Upper lobe of left lung (tissue), 6 donors: ENCODE measurements around the gene ISY1. TPM values are rescaled to one million over a fixed set of nuclear protein-coding genes. Genes with fewer than 3 reads are reported as not detected.

ENCODE experiments used
- ATAC-seq, 2 donors: fragments of 200-7000 bp; cut with Tn5 transposase; one replicate each; pipeline ENCODE4 v1.9.1; 2022; ENCODE audit warnings: mild to moderate bottlenecking in 2 of 2, moderate library complexity in 2 of 2; ENCODE audit not compliant: low FRiP score in 2 of 2
- DNase-seq, 2 donors: peaks; one replicate each; pipeline ENCODE4 v3.0.0-alpha.2; 2019 to 2020
- H3K27ac ChIP-seq, 4 donors: fragments of 200-600 bp; sonication (generic); one replicate each; pipeline ENCODE4 v1.5.1; 2016 to 2019
- H3K27me3 ChIP-seq, 4 donors: fragments of 200-600 bp; sonication (generic); one replicate each; pipeline ENCODE4 v1.5.1; 2017 to 2019
- H3K36me3 ChIP-seq, 4 donors: fragments of 200-600 bp; sonication (generic); one replicate each; pipeline ENCODE4 v1.5.1; 2016 to 2019
- H3K4me1 ChIP-seq, 4 donors: fragments of 200-600 bp; sonication (generic); one replicate each; pipeline ENCODE4 v1.5.1; 2018 to 2019
- H3K4me3 ChIP-seq, 4 donors: fragments of 200-600 bp; sonication (generic); one replicate each; pipeline ENCODE4 v1.5.1; 2017 to 2019; ENCODE audit warnings: mild to moderate bottlenecking in 2 of 4, moderate library complexity in 1 of 4
- H3K9me3 ChIP-seq, 4 donors: fragments of 200-600 bp; sonication (generic); one replicate each; pipeline ENCODE4 v1.5.1; 2018 to 2019
- EP300 ChIP-seq, 4 donors: sonication (generic); formaldehyde crosslinking; IDR thresholded peaks; one replicate each; pipeline ENCODE4 v1.5.1; 2017; ENCODE audit warnings: antibody characterized with exemption in 4 of 4, control low read depth in 2 of 4
- POLR2A ChIP-seq, 4 donors: fragments of 450-650 bp; IDR thresholded peaks; one replicate each; pipeline ENCODE4 v1.5.1; 2016 to 2017; ENCODE audit warnings: antibody characterized with exemption in 4 of 4, mild to moderate bottlenecking in 2 of 4
- POLR2AphosphoS5 ChIP-seq, 2 donors: sonication (generic); formaldehyde crosslinking; IDR thresholded peaks; one replicate each; pipeline ENCODE4 v1.5.1; 2017; ENCODE audit warnings: antibody characterized with exemption in 2 of 2
- WGBS, 2 donors: methylation state at CpG; one replicate each; pipeline ENCODE4 v1.1.5; 2017 to 2018; 5-methylcytosine and 5-hydroxymethylcytosine counted together
- total RNA-seq, 6 donors: library from RNA; depleted of rRNA in 4 of 6; stranded (reverse); fragments of >200 nt in 4 of 6; gene quantifications; one replicate each; pipeline versions ENCODE4 v1.1.0 to v1.2.1, GENCODE V29; 2016 to 2021
- TF ChIP-seq, protein P1 (sequence below), 6 experiments: fragments of 450-650 bp in 4 of 6; fragments of 200-600 bp in 2 of 6; sonication (generic) in 2 of 6; IDR thresholded peaks; one replicate each; pipeline ENCODE4 v1.5.1; 2016 to 2019; ENCODE audit warnings: antibody characterized with exemption in 6 of 6
- donor health status: DM: no; HTN: no; CAD: no; lungs with moderate emphysema.
- donor health status: DM: no; HTN: yes; CAD: no; lungs with severe emphysema.

Gene ISY1
- total RNA-seq, 6 donors from 2014 or later: 14.2 to 34.8 (median 19.6) TPM

DNA sequence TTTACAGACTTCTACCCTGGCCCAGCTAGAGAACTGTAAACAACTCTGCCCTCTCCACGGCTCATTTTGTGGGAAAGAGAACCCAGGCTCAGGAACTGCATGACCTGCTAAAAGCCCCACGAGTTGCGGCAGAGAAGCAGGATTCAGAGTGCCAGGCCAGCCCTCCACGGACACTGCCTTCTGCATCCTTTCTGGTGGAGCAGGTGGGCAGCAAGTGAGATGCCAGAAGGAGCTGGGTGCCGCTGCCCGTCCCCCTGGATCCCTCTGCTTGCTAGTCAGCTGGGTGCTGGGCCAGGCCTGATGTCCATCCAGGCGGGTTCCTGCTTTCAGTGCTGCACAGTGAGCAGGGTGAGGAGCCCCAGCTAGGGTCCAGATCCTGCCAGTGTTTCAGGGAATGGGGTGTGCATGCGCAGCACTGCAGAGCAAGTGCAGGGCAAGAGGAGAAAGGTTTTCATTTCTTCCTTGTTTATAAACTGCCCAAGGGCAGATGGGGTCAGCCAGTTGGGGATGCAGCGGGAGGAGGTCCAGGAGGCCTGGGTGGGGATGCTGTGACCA is 34.1 kb downstream of the ISY1 start:
- Histone ChIP-seq H3K36me3 (peaks cover 22 to 49% (median 40%) of the 10 kb centered on the region in 4 donors), H3K4me3 (no peak overlapping the region), H3K4me1 (peaks cover 0 to 16% (median 3%) of the 10 kb centered on the region in 4 donors), H3K27me3 (no peaks in the 10 kb centered on the region), H3K27ac (no peak overlapping the region), H3K9me3 (no peaks in the 10 kb centered on the region)
- DNase-seq: peak in 1 of 2 donors; percentile 29
- ATAC-seq: no peak
- TF ChIP-seq, protein P1, sequence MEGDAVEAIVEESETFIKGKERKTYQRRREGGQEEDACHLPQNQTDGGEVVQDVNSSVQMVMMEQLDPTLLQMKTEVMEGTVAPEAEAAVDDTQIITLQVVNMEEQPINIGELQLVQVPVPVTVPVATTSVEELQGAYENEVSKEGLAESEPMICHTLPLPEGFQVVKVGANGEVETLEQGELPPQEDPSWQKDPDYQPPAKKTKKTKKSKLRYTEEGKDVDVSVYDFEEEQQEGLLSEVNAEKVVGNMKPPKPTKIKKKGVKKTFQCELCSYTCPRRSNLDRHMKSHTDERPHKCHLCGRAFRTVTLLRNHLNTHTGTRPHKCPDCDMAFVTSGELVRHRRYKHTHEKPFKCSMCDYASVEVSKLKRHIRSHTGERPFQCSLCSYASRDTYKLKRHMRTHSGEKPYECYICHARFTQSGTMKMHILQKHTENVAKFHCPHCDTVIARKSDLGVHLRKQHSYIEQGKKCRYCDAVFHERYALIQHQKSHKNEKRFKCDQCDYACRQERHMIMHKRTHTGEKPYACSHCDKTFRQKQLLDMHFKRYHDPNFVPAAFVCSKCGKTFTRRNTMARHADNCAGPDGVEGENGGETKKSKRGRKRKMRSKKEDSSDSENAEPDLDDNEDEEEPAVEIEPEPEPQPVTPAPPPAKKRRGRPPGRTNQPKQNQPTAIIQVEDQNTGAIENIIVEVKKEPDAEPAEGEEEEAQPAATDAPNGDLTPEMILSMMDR (IDR thresholded peaks at IDR 0.05): no peak
- TF ChIP-seq POLR2AphosphoS5 (IDR thresholded peaks at IDR 0.05) (no peak), EP300 (IDR thresholded peaks at IDR 0.05) (no peak), POLR2A (IDR thresholded peaks at IDR 0.05) (no peak)
- WGBS, 2 donors: 72 to 80% methylated on average over 8 to 9 of the region's 9 CpGs

DNA sequence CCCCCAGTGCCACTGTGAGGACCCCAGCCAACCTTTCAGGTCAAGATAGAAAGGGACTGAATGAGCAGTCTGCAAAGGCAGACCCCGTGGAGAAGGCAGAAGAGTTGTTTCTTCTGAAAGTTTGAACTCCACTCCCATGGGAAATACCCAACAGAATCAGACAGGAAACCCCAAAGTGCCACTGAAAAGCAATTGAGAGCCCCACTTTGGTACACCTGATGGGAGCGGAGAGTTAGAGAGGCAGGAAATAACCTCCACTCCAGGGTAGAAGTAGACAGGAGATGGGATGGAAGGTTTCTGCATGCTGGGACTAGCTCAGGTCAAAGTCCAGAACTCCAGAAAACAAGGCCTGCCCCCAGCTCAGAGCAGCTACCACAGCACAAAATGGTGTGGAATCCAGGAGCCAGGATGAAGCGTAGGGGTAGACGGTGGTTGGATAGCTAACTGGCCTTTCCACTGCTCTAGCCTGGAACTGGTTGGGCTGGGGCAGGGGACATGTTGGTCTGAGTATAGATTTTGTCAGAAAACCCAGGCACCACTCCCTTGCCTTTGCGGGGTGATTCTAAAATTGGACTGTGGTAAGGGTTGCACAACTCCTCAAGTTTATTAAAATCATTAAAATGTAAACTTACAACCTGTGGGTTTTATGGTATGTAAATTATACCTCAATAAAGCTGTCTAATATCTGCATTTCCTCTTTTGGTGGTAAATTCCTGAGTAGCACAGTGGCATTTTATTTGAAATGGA is 37.4 kb downstream of the ISY1 start:
- TF ChIP-seq EP300 (IDR thresholded peaks at IDR 0.05): no peak
- TF ChIP-seq, protein P1 (IDR thresholded peaks at IDR 0.05): no peak
- no peak for TF ChIP-seq POLR2AphosphoS5 (IDR thresholded peaks at IDR 0.05)
- TF ChIP-seq POLR2A (IDR thresholded peaks at IDR 0.05): no peak
- DNase-seq: no peak
- peak overlapping the region; percentile 95 to 98 (median 96) for H3K27ac ChIP-seq
- H3K27me3 ChIP-seq: no peaks in the 10 kb centered on the region
- H3K4me1 ChIP-seq: peaks cover 17 to 35% (median 21%) of the 10 kb centered on the region in 4 donors
- no peaks in the 10 kb centered on the region for H3K9me3 ChIP-seq
- H3K36me3 ChIP-seq: peaks cover 0 to 16% (median 10%) of the 10 kb centered on the region in 4 donors
- no peak overlapping the region for H3K4me3 ChIP-seq
- ATAC-seq: no peak
- WGBS, 2 donors: 51 to 54% methylated on average over 5 of the region's 5 CpGs

DNA sequence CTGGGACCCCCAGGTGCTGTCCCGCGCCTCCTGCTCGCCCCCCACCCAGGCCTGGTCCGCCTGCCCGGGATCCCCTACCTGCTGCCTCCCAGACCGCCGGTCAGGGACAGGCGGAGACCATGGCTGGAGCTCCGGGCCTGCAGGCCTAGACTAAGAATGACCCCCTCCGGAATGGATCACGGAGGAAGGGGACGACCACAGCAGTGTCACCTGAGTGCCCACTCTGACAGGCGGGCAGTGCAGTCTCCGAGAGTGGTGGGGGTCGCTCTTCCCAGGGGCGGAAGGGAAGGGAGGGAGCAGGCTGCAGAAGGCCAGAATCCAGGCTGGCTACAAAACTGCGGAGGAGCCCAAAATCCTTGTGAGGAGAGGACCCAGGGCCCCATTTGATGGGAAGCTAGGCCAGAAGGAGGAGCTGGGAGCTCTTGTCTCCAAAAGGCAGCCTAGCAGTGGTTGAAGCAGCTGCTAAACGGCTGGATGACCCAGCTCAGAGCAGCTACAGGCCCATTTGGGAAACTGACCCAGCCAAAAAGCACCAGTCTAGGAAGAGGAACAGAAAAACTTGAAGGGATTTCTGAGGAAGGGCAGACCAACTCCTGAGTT is 38.4 kb downstream of the ISY1 start:
- WGBS, 2 donors: 46 to 67% methylated on average over 5 to 16 of the region's 18 CpGs
- DNase-seq (no peak), ATAC-seq (no peak)
- no peak for TF ChIP-seq EP300 (IDR thresholded peaks at IDR 0.05)
- no peak for TF ChIP-seq POLR2AphosphoS5 (IDR thresholded peaks at IDR 0.05)
- Histone ChIP-seq H3K27me3 (no peaks in the 10 kb centered on the region), H3K4me3 (peak overlapping the region in 3 of 4 donors; percentile 73 to 91 (median 79)), H3K4me1 (peaks cover 22 to 44% (median 30%) of the 10 kb centered on the region in 4 donors), H3K36me3 (peaks cover 0 to 12% (median under 1%) of the 10 kb centered on the region in 4 donors), H3K9me3 (no peaks in the 10 kb centered on the region), H3K27ac (peak overlapping the region; percentile 95 to 98 (median 96))

DNA sequence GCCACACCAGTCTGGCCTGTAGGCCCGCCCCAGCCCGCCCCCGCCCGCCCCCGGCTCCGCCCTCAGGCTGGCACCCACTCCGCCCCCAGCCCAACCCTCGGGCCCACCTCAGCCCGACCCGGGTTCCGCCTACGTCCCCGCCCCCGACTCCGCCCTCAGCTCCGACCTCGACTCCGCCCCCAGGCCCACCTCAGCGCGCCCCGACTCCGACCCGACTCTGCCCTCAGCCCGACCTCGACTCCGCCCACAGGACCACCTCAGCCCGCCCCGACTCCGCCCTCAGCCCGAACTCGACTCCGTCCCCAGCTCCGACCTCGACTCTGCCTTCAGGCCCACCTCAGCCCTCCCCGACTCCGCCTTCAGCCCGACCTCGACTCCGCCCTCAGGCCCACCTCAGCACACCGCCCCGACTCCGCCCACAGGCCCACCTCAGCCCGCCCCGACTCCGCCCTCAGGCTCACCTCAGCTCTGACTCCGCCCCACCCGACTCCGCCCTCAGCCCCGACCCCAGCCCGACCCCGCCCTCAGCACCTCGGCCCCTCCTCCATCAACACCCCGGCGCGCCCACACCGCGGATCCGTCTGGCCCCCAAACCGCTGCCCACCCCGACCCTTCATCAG is 39.0 kb downstream of the ISY1 start, which contains the start of gene RAB43:
Gene RAB43, minus strand, starts transcription at position 13 of the 620 bp plus-strand sequence. CDS start 315 bp downstream, outside the sequence.
- ATAC-seq (peak; percentile 89), DNase-seq (peak; percentile 93 to 97)
- Histone ChIP-seq H3K27ac (peak within 1 kb of the TSS; percentile 95 to 98 (median 96)), H3K9me3 (no peaks in the 10 kb centered on the region), H3K4me1 (peaks cover 28 to 50% (median 34%) of the 10 kb centered on the region in 4 donors), H3K36me3 (peaks cover 0 to 12% (median 0%) of the 10 kb centered on the region in 4 donors), H3K4me3 (peak within 1 kb of the TSS; percentile 73 to 91 (median 84)), H3K27me3 (no peaks in the 10 kb centered on the region)
- WGBS, 2 donors: 4% methylated on average over 11 to 19 of the region's 60 CpGs
- no peak for TF ChIP-seq EP300 (IDR thresholded peaks at IDR 0.05)
- TF ChIP-seq, protein P1 (IDR thresholded peaks at IDR 0.05): no peak
- TF ChIP-seq POLR2A (IDR thresholded peaks at IDR 0.05): no peak
- TF ChIP-seq POLR2AphosphoS5 (IDR thresholded peaks at IDR 0.05): no peak
